Stimulated activated CD8-positive, alpha-beta memory T cell treated with anti-CD3 and anti-CD28 coated beads, Interleukin-4, amount 100 ng/mL, for 1 hour (primary cell): ENCODE data around the gene ZNF396.

ENCODE experiments used
- DNase-seq, 2 donors: peaks; one replicate each; pipeline ENCODE4 v3.0.0-alpha.2; 2020; ENCODE audit warnings: low read depth in 2 of 2, low spot score in 1 of 2

ZNF396 gene

GRCh38 chr18:35386600-35387100 lies 9.5 kb upstream of the ZNF396 start:
- peak in 1 of 2 donors; percentile 35 for DNase-seq

- DNase-seq = no peak
Observed at GRCh38 chr18:35383136-35383535, 6.0 kb upstream of the ZNF396 start.

- no peak for DNase-seq
Observed at GRCh38 chr18:35379421-35379820, 2.3 kb upstream of the ZNF396 start.

- no peak for DNase-seq
Observed at GRCh38 chr18:35378574-35378896, 1.4 kb upstream of the ZNF396 start.

GRCh38 chr18:35377875-35378573 lies 887 bp upstream of the ZNF396 start:
- no peak for DNase-seq

GRCh38 chr18:35376393-35376741 lies 770 bp downstream of the ZNF396 start:
- no peak for DNase-seq

- DNase-seq = no peak
Observed at GRCh38 chr18:35374708-35375107, 2.4 kb downstream of the ZNF396 start.

GRCh38 chr18:35371412-35372195 lies 5.5 kb downstream of the ZNF396 start:
- DNase-seq = no peak

GRCh38 chr18:35369126-35369525 lies 8.0 kb downstream of the ZNF396 start:
- DNase-seq = no peak

- no peak for DNase-seq
Observed at GRCh38 chr18:35368595-35368994, 8.5 kb downstream of the ZNF396 start.

GRCh38 chr18:35362531-35362930 lies 14.6 kb downstream of the ZNF396 start:
- DNase-seq = no peak

GRCh38 chr18:35361570-35362321 lies 15.4 kb downstream of the ZNF396 start:
- no peak for DNase-seq

GRCh38 chr18:35355140-35355618 lies 22.0 kb downstream of the ZNF396 start:
- DNase-seq = peak in 1 of 2 donors; percentile 41

GRCh38 chr18:35352778-35353177 lies 24.4 kb downstream of the ZNF396 start:
- DNase-seq = no peak

GRCh38 chr18:35352283-35352682 lies 24.9 kb downstream of the ZNF396 start:
- no peak for DNase-seq

- no peak for DNase-seq
Observed at GRCh38 chr18:35348001-35348400, 29.1 kb downstream of the ZNF396 start.

GRCh38 chr18:35345950-35346349 lies 31.2 kb downstream of the ZNF396 start:
- no peak for DNase-seq

GRCh38 chr18:35345460-35345921 lies 31.6 kb downstream of the ZNF396 start:
- no peak for DNase-seq

GRCh38 chr18:35344736-35345459 lies 32.2 kb downstream of the ZNF396 start:
- no peak for DNase-seq

- peak; percentile 75 to 82 for DNase-seq
Observed at GRCh38 chr18:35343936-35344735, 33.0 kb downstream of the ZNF396 start, which contains the start of gene ZNF24. Gene ZNF24 (minus strand): TSS chr18:35344420. CDS start chr18:35340650, 3,770 bp downstream.
